Fibroblast of peridontal ligament (primary cell): ENCODE data around the gene CACNA1C.

Experiments used
- DNase-seq: peaks from one replicate; pipeline ENCODE4 v3.0.0-alpha.2; 2010; ENCODE audit errors: extremely low read depth

The CACNA1C gene

GRCh38 chr12:2504577-2504976, 451.8 kb downstream of the CACNA1C start:
- DNase-seq, result no peak

GRCh38 chr12:2507814-2508213, 455.0 kb downstream of the CACNA1C start:
- no peak for DNase-seq

- no peak for DNase-seq
Observed at GRCh38 chr12:2509137-2509536, 456.4 kb downstream of the CACNA1C start.

DNA sequence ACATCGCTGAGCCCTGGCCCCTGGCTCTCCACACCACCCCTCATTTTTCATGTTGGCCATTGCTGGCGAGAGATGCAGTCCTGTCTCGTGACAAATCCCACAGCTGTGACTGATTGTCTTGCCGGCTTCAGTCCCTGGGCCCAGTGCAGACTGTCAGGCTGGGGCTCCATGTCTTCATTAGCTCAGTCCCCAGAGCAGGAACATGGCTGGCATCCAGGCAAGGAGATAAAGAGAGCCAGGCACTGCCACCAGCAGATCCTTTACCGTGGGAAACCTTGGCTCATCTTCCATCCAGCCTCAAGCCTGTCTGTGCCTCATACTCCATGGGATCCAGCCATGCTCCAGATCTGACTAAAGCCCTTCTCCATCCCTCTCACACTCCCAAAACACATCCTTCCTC, 457.3 kb downstream of the CACNA1C start:
- DNase-seq, result no peak

- no peak for DNase-seq
Observed at GRCh38 chr12:2513141-2514037, 460.6 kb downstream of the CACNA1C start.

GRCh38 chr12:2514038-2514340, 461.2 kb downstream of the CACNA1C start:
- no peak for DNase-seq

DNA sequence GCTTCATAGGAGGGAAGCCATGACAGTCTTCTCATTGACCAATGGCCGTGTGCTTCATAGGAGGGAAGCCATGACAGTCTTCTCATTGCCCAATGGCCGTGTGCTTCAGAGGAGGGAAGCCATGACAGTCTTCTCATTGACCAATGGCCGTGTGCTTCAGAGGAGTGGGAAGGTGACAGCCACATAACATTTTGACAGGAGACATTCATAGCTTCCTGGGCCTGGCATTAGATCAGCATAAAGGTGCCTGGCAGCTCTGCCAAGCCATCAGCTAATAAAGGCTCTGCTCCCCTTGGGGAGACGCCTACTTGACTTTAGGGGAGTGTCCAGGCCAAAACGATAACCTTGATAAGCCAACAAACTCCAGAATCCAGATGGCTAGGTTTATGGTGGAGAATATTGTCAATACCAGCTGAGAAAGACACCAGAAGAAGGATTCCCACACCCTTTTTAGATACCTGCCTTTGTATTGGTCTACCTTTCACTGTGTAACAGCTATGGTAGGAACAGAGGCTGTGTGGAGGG, 468.0 kb downstream of the CACNA1C start:
- DNase-seq, result no peak

DNA sequence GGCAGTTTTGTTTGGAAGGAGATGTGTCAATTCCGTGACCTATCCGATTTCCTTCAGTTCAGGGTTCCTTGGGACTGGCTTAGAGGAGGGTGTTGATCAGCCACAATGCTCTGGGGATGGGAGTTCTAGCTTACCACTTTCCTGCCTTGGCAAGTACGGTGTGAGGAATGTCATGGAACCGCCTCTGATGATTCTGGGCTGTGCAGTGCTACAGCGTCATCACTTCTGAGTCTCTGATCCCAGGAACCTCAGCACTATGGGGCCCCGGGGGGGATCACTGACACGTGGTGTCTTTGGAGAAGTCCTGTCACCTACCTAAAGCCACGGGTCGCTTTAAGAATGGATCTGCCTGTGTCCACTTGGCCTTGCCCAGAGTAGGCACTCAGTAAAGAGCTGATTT, 470.5 kb downstream of the CACNA1C start:
- DNase-seq, result no peak

DNA sequence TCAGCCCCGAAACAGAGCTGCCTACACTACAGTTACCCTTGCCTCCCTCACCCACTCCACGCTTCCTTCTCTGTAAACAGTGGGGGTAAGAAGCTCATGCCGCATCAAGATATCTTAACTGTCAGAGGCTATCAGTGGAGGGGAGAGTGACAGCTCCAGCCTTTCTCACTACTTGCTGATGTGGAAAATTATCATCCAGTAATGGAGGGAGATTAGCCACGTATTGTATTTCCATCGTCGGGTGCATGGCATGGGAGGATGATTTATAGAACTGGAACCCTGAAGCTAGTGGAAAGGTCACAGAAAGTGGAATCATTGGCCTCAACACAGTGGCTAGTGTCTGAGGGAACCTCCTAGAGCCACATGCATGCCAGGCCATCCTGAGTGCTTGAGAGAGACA, 471.1 kb downstream of the CACNA1C start:
- DNase-seq, result no peak

GRCh38 chr12:2526371-2526770, 473.6 kb downstream of the CACNA1C start:
- DNase-seq, result no peak

DNA sequence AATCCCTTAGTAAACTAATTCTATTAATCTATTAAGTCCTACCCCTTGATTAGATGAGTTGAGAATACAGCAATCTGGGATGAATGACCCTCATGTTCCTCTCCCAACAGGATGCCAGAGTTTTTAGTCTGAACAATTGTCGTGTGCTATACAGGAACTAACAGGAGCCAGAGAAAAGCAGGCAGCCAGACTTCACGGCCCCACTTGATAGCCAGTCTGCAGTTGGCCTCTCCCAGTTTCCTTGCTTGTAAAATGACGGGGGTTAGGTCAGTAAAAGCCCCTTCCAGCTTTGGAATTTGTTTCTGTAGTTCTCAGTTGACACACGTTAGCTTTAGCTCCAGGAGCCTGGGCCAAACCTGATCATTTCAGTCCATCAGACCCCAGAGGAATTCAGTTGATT, 475.2 kb downstream of the CACNA1C start:
- no peak for DNase-seq

DNA sequence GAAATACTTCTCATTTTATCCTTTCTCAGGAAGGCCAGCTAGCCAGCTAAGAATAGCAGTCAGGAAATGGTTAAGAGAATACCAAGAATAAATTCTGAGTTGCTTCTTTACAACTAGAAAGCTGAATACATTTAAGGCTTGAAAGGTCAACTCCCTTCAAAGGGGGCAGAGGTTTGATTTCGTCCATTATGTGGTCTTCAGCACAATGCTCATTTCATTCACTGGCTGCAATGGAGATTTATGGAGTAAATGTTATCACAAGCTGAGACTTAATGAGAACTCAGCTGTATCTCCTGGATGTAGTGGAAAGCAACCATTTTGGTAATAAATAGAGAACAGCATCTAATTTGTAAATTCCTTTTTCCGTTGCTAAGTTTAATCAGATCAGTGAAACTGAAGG, 477.0 kb downstream of the CACNA1C start:
- no peak for DNase-seq

DNA sequence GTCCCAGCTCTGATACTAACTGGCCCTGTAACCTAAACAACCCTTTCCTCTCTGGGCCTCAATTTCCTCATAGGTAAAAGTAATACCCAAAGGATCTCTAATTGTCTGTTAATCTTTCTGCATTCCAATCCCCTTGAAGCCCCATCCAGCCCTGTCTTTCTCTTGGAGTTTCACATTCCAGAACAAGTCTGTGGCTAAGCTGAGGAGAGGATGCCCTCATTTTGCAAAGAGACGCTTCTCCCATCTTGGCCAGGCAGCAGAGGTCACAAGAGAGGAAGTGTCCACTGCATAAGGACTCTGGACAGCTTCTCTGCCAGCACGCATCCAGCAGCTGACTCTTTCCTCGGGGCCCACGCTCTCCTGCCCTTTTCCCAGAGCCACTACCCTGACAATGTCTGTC, 478.6 kb downstream of the CACNA1C start:
- DNase-seq, result no peak

DNA sequence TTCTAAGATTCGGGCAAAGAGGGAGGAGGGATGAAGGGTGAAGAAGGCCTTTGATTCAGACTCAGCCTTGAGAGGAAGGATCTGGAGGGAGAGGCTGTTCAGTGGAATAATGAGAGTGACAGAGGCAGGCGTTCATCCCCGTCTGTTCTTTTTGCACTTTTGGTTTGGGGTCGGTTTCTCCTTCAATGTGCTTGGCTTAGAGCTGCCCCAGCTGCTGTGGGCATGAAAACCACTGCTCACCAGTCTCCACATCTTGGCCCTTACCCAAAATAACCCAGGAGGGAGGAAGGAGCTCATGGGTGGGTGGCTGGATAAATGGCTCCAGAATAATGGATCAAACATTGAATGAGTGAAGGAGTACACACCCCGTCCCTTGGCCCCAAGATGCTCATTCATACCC, 480.2 kb downstream of the CACNA1C start:
- no peak for DNase-seq

- DNase-seq, result peak; percentile 18
Observed at GRCh38 chr12:2535583-2536204, 482.9 kb downstream of the CACNA1C start.

GRCh38 chr12:2536724-2537123, 483.9 kb downstream of the CACNA1C start:
- no peak for DNase-seq

DNA sequence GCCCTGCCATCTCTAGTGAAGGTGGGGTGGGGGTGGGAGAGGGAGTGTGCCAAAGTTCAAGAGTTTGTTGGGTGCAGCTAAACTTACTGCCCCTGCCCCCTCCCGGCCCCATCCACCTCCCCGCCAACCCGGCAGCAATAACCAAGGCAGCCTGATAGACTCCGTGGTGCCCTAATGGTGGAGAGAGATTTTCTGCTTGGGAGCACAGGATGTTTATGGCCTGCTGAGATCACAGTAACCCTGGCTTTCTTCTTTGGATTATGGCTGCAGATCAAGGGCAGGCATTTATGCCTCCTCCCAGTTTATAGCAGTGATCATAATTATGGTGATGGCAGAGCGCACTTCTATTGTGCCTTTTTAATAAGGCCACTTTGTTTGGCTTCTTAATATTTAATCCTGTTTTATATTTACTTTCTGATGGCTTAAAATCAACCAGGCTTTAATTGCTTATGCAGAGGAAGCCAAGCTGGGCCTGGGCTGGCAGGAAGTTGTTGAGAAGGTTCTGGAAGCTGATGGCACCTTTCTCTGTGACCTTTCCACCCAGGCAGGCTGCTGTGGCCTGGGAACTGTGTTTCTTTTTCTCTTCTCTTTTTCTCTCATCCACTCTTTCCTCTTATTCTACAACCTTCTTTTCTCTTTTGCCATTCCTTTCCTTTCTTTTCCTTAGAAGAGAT, 485.2 kb downstream of the CACNA1C start:
- no peak for DNase-seq

DNA sequence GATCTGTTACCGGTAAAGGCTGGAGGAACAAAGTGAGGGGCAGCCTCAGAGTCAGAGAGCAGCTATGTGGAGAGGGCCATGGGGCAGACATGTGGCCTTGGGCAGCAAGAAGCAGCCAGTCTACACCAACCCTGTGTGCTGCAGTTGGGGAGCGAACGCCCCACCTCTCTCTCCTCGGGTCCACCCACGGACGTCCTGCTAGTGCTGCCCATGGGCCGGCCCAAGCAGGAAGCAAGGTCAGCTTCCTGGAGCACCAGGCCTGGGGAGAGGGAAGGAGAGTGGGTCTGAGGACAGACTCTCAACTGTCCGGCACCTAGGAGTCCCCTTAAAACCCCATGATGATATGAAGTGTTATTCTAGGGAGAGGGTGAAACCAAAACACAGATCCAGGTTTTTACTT, 487.2 kb downstream of the CACNA1C start:
- DNase-seq, result no peak

DNA sequence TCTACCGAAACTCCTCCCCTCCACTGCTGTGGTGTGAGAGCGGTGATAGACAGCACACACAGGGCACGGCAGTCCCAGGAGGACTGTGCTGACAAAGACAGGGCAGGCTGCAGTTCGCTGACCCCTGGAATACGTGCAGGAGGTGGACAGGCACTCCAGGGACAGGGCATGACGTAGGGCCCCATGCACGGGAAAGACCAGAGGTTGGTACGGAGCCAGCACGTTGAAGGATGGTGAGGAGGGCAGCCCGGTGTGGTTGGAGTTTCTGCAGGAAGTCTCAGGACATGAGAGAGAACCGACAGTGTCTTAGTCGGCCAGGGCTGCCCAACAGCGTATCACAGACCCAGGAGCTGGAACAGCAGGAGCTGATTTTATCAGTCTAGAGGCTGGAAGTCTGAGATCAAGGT, 487.8 kb downstream of the CACNA1C start:
- no peak for DNase-seq

DNA sequence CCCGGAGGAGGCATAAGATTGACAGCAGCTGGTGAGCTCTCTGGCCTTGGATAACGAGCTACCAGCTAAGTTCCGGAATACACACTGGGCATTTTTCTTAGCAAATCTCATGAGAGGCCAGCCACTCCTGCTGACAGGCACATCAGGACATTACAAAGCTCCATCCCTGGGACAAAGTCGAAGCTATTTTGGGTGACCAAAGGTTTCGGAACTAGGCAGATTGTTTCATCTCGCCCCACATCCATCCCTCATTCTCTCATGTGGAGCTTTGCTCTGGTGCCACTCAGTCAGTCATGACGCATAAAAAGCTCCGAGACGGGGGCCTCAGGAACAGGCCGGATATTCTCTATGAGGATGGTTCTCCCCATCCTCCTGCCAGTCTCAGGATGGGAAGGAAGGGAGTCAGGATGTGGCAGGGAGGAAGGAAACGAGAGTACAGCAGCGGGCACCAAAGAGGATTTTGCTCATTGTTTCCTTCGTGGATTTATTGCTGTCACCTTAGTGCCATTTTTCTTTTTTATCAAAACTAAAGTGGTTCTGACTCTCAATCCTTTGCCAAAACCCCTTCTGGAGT, 488.9 kb downstream of the CACNA1C start:
- no peak for DNase-seq

DNA sequence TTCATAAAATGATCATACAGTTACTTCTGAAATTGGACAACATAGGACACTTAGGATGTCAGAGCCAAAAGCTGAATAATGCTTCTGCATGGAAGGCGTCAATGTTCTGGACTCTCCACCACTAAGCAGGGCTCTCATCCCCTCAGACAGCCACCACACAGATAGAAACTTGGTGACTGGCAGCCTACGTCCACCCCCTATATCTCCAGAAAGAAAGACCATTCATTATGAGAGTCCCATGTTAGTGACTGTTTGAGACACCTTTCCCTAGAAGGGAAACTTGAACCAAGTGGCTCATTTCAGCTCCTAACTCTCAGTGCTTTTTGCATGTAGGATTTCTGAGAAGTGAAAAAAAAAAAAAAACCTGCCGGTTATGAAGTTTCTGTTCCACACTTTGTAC, 491.0 kb downstream of the CACNA1C start:
- DNase-seq, result no peak

- DNase-seq, result no peak
Observed at GRCh38 chr12:2544230-2544629, 491.4 kb downstream of the CACNA1C start.
